ENCODE results near the gene KCNJ1.

KCNJ1 gene

GRCh38 chr11:128819198-128819597 lies 47.9 kb downstream of the KCNJ1 start:
- no peak for DNase-seq

- no peak for DNase-seq
Measured at GRCh38 chr11:128814856-128815705, 52.0 kb downstream of the KCNJ1 start.

GRCh38 chr11:128813729-128814128 lies 53.4 kb downstream of the KCNJ1 start:
- no peak for DNase-seq

DNA sequence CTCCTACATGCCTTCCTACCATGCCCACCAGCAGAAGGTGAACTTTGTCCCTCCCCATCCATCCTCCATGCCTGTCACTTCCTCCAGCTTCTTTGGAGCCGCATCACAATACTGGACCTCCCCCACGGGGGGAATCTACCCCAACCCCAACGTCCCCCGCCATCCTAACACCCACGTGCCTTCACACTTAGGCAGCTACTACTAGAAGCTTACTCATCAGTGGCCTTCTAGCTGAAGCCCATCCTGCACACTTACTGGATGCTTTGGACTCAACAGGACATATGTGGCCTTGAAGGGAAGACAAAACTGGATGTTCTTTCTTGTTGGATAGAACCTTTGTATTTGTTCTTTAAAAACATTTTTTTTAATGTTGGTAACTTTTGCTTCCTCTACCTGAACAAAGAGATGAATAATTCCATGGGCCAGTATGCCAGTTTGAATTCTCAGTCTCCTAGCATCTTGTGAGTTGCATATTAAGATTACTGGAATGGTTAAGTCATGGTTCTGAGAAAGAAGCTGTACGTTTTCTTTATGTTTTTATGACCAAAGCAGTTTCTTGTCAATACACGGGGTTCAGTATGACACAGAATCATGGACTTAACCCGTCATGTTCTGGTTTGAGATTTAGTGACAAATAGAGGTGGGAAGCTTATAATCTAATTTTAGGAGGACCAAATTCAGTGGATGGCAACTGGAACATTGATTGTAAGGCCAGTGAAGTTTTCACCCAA lies 56.1 kb downstream of the KCNJ1 start:
- no peak for DNase-seq

- DNase-seq = no peak
Measured at GRCh38 chr11:128809128-128809527, 58.0 kb downstream of the KCNJ1 start.

GRCh38 chr11:128807909-128808308 lies 59.2 kb downstream of the KCNJ1 start:
- no peak for DNase-seq

DNA sequence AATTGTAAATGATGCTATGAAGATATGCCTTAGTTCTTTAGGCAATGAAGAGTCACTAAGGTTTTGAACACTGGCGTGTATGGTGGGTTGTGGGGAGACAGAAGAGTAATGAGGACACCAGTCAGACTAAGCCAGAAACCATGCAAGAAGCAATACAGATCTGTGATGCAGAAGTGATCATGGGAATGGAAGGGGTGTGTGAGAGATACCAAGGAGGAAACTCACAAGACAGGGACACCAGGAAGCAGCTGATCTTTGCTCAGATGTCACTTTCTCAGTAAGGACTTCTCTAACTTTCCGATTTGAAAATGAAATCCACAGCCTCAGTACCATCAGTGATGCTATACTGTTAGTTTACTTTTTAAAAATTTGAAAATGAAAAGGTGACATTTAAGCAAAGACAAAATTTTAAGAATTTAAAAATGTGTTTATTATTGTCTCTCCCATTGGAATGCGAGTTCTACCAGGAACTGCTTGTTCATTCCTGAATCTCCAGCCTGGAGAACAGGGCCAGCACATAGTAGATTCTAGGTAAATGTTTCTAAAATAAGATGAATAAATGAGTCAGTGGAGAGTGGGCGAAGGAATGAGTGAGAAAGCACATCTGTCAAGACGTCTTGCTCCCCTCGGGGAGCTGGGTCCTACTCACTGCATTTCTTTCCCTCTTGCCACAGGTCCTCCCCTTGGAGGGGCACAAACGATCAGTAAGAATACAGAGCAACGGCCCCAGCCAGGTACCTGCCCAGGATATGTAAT lies 60.4 kb downstream of the KCNJ1 start:
- DNase-seq = no peak

GRCh38 chr11:128804481-128804880 lies 62.6 kb downstream of the KCNJ1 start:
- DNase-seq = no peak

DNA sequence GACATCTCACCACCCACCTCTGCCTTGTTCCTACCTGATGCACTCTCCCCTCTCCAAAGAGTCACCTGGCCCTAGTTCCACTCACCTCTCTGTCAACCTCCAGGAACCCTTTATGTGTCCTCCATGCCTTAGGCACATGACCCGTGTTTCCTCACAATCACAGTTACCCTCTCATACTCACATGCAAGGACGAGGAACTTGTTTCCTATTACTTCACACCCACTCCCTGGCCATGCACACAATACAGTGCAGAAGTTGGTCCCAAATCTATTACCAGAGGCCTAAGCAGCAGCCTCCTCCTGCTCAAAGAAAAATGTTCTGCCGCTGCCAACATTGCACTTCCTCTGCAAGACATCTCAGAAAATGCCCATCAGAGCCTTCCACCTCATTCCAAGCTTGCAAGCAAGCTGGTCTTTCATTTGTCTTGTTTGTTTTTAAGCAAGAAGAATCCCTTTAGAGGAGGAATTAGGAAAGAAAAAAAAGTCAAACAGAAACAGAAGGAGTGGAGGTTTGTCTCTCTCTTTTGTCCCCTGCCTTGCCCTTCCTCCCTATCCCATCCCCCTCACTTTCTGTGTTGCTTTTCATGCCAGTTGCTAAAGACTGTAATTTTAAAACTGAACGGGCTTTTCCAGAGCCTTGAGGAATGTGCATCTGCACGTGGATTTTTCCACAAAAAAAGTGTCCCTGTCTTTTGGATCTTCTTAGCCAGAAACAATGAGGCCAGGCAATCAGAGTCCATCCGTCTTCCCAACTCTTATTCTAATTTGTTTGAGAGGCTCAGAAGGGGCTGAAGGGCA lies 63.4 kb downstream of the KCNJ1 start:
- DNase-seq = no peak

DNA sequence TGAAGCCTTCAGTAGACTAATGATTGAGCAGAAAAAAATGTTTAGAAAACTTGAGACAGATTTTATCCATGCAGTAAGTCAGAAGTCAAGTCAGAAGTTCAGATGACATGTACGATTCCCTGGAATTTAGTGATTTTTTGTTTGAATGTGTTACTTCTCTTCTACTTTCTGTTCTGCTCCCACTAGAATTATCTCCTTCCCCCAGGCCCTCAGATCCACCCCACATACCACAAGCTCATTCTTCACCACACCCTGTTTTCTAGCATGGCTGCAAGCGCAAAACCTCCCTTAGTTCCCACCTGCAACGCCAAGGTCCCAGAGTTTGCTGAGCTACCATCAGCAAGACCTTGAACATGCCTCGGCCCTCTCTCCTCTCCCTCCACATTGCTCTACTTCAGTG lies 64.1 kb downstream of the KCNJ1 start:
- DNase-seq = no peak

- no peak for DNase-seq
Measured at GRCh38 chr11:128802358-128802981, 64.6 kb downstream of the KCNJ1 start.

DNA sequence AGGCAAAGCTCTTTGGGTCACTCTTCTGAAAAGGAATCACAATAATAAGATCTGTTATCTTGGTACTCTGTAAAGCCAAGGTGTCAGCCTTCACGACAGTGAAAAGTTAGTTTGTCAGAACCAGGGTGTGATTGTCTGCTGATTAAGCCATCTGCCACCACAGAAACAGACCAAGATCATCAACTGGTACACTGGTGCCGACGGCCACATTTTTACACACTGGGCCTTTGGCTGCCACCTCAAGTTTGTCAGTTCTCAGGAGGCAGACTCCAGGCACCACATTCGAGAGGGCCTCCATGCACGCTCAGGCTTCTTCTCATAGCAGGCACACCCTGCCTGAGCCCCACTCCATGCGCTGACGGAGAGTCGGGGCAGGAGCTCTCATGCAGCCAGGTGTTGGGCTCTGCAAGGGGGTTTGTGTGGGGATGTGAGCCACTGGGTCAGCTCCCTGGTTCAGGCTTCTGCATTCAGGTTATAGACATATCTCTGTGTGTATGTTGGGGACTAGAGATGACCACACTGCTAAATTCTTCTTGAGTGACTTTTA lies 66.2 kb downstream of the KCNJ1 start:
- no peak for DNase-seq

GRCh38 chr11:128796270-128796669 lies 70.8 kb downstream of the KCNJ1 start:
- no peak for DNase-seq

DNA sequence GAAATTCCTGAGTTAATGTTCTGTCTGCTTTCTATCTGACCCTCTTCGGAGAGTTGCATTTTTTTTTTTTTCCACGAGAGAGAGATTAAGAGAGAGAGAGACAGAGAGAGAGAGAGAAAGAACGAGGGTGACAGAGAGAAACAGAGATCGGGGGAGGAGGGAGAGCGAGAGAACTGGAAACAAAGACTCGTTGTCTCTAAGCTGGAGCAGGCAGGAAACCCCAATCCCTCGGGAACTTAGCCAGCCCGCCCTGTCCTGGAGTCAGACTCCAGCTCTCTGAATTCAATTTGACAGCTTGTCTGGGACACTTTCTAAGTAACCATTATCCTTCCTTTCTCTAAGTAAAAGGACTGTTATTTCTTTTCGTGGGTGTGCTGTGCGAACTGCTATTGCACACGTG lies 76.9 kb downstream of the KCNJ1 start:
- DNase-seq = no peak

DNA sequence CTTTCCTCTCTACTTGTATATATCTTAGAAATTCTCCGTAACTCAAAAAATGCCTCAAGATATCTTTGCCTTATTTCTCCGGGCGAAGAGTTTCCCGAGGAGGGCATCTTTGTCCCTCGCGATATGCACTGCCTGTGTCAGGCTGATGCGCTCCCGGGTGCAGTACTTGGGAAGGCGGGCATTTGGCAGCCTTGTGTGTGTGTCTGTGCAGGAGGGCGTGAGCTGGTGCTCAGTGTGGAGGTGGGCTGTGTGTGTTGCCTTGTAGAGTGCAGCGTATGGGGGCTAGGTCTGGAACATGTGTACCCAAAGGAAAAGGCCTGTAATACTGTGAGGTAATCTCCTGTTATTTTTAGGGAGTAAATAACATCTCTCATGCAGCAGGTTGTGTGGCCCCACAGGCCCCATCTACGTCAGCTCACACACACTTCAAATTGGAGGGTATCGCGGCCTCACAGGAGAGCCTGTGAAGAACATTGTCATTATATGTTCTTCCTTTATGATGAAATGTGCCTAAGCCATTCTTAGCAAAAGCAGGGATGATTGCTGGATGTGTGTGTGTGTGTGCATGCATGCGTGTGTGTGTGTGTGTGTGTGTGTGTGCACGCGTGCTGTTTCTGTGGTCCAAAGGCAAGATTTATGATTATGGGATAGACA lies 77.5 kb downstream of the KCNJ1 start:
- no peak for DNase-seq
